ENCODE data around the gene ATP1A2.

Gene ATP1A2

GRCh38 chr1:160129558-160129957 lies 14.0 kb downstream of the ATP1A2 start:
- no peak for TF ChIP-seq CTCF (IDR thresholded peaks at IDR 0.05; ENCODE audit: insufficient read depth, low read depth, low read length, missing control alignments)
- no peak overlapping the region for H3K4me3 ChIP-seq (ENCODE audit: low read length)
- no peak for DNase-seq (ENCODE audit: low read depth)

- no peak for TF ChIP-seq CTCF (IDR thresholded peaks at IDR 0.05; ENCODE audit: insufficient read depth, low read depth, low read length, missing control alignments)
- no peak for DNase-seq (ENCODE audit: low read depth)
- H3K4me3 ChIP-seq (ENCODE audit: low read length), result no peak overlapping the region
Measured at GRCh38 chr1:160129966-160130365, 14.4 kb downstream of the ATP1A2 start.

GRCh38 chr1:160130486-160130885 lies 14.9 kb downstream of the ATP1A2 start:
- no peak overlapping the region for H3K4me3 ChIP-seq (ENCODE audit: low read length)
- DNase-seq (ENCODE audit: low read depth), result no peak
- no peak for TF ChIP-seq CTCF (IDR thresholded peaks at IDR 0.05; ENCODE audit: insufficient read depth, low read depth, low read length, missing control alignments)

- no peak for DNase-seq (ENCODE audit: low read depth)
- H3K4me3 ChIP-seq (ENCODE audit: low read length), result no peak overlapping the region
- no peak for TF ChIP-seq CTCF (IDR thresholded peaks at IDR 0.05; ENCODE audit: insufficient read depth, low read depth, low read length, missing control alignments)
Measured at GRCh38 chr1:160130939-160131338, 15.4 kb downstream of the ATP1A2 start.

- no peak for DNase-seq (ENCODE audit: low read depth)
- TF ChIP-seq CTCF (IDR thresholded peaks at IDR 0.05; ENCODE audit: insufficient read depth, low read depth, low read length, missing control alignments), result no peak
- no peak overlapping the region for H3K4me3 ChIP-seq (ENCODE audit: low read length)
Measured at GRCh38 chr1:160131803-160132565, 16.4 kb downstream of the ATP1A2 start.

- H3K4me3 ChIP-seq (ENCODE audit: low read length), result no peak overlapping the region
- TF ChIP-seq CTCF (IDR thresholded peaks at IDR 0.05; ENCODE audit: insufficient read depth, low read depth, low read length, missing control alignments), result no peak
- DNase-seq (ENCODE audit: low read depth), result no peak
Measured at GRCh38 chr1:160133990-160134770, 18.6 kb downstream of the ATP1A2 start.
